Mucosa of rectum (tissue), 2 donors: ENCODE measurements around the gene ABCC4.

ENCODE experiments used
- H3K27ac ChIP-seq, 2 donors: one replicate each; pipeline ENCODE4 v1.7.0; 2013; ENCODE audit warnings: inconsistent platforms in 2 of 2, low read depth in 2 of 2, low read length in 2 of 2
- H3K27me3 ChIP-seq, 2 donors: one replicate each; pipeline ENCODE4 v1.7.0; 2013; ENCODE audit warnings: low read length in 2 of 2; ENCODE audit not compliant: control insufficient read depth in 2 of 2, insufficient read depth in 2 of 2
- H3K36me3 ChIP-seq, 2 donors: one replicate each; pipeline ENCODE4 v1.7.0; 2013; ENCODE audit warnings: low read length in 2 of 2; ENCODE audit not compliant: control insufficient read depth in 2 of 2, insufficient read depth in 2 of 2
- H3K4me1 ChIP-seq, 2 donors: one replicate each; pipeline ENCODE4 v1.7.0; 2013; ENCODE audit warnings: low read length in 2 of 2, mild to moderate bottlenecking in 1 of 2; ENCODE audit not compliant: control insufficient read depth in 2 of 2, insufficient read depth in 2 of 2
- H3K4me3 ChIP-seq, 2 donors: one replicate each; pipeline ENCODE4 v1.7.0; 2013; ENCODE audit warnings: low read length in 2 of 2
- H3K9ac ChIP-seq, 2 donors: one replicate each; pipeline ENCODE4 v1.7.0; 2013; ENCODE audit warnings: low read length in 2 of 2, low read depth in 1 of 2, mild to moderate bottlenecking in 1 of 2
- H3K9me3 ChIP-seq, 2 donors: one replicate each; pipeline ENCODE4 v1.7.0; 2013; ENCODE audit warnings: low read length in 2 of 2; ENCODE audit not compliant: control insufficient read depth in 2 of 2
- donor health status: healthy.
- donor health status: Normal muscosa, but diverticular disease.

Gene ABCC4

GRCh38 chr13:95133498-95133897 is 167.8 kb downstream of the ABCC4 start:
- Histone ChIP-seq H3K4me1 (no peaks in the 10 kb centered on the region), H3K27ac (no peak overlapping the region), H3K9me3 (no peaks in the 10 kb centered on the region), H3K4me3 (no peak overlapping the region), H3K9ac (no peak overlapping the region), H3K36me3 (no peaks in the 10 kb centered on the region), H3K27me3 (no peaks in the 10 kb centered on the region)

- Histone ChIP-seq H3K36me3 (no peaks in the 10 kb centered on the region), H3K9ac (no peak overlapping the region), H3K4me3 (no peak overlapping the region), H3K9me3 (no peaks in the 10 kb centered on the region), H3K27me3 (no peaks in the 10 kb centered on the region), H3K27ac (no peak overlapping the region), H3K4me1 (no peaks in the 10 kb centered on the region)
Observed at GRCh38 chr13:95129004-95129403, 172.2 kb downstream of the ABCC4 start.

- H3K27ac ChIP-seq, result no peak overlapping the region
- H3K27me3 ChIP-seq, result no peaks in the 10 kb centered on the region
- H3K4me1 ChIP-seq, result no peaks in the 10 kb centered on the region
- no peak overlapping the region for H3K4me3 ChIP-seq
- H3K9ac ChIP-seq, result no peak overlapping the region
- no peaks in the 10 kb centered on the region for H3K9me3 ChIP-seq
- no peaks in the 10 kb centered on the region for H3K36me3 ChIP-seq
Observed at GRCh38 chr13:95128045-95128643, 173.1 kb downstream of the ABCC4 start.

- no peaks in the 10 kb centered on the region for H3K9me3 ChIP-seq
- no peak overlapping the region for H3K9ac ChIP-seq
- no peak overlapping the region for H3K4me3 ChIP-seq
- no peaks in the 10 kb centered on the region for H3K27me3 ChIP-seq
- H3K36me3 ChIP-seq, result peaks cover 0 to 2% of the 10 kb centered on the region in 2 donors
- H3K4me1 ChIP-seq, result no peaks in the 10 kb centered on the region
- no peak overlapping the region for H3K27ac ChIP-seq
Observed at GRCh38 chr13:95124959-95125358, 176.3 kb downstream of the ABCC4 start.

GRCh38 chr13:95123726-95124125 is 177.5 kb downstream of the ABCC4 start:
- no peak overlapping the region for H3K9ac ChIP-seq
- no peaks in the 10 kb centered on the region for H3K27me3 ChIP-seq
- H3K9me3 ChIP-seq, result no peaks in the 10 kb centered on the region
- no peak overlapping the region for H3K27ac ChIP-seq
- peaks cover 0 to 2% of the 10 kb centered on the region in 2 donors for H3K36me3 ChIP-seq
- H3K4me3 ChIP-seq, result no peak overlapping the region
- H3K4me1 ChIP-seq, result no peaks in the 10 kb centered on the region

GRCh38 chr13:95122063-95122462 is 179.2 kb downstream of the ABCC4 start:
- no peak overlapping the region for H3K27ac ChIP-seq
- peaks cover 0 to 2% of the 10 kb centered on the region in 2 donors for H3K36me3 ChIP-seq
- H3K27me3 ChIP-seq, result no peaks in the 10 kb centered on the region
- no peaks in the 10 kb centered on the region for H3K4me1 ChIP-seq
- no peaks in the 10 kb centered on the region for H3K9me3 ChIP-seq
- no peak overlapping the region for H3K4me3 ChIP-seq
- no peak overlapping the region for H3K9ac ChIP-seq

GRCh38 chr13:95121516-95121915 is 179.7 kb downstream of the ABCC4 start:
- H3K4me3 ChIP-seq, result no peak overlapping the region
- no peaks in the 10 kb centered on the region for H3K4me1 ChIP-seq
- no peaks in the 10 kb centered on the region for H3K9me3 ChIP-seq
- H3K27me3 ChIP-seq, result no peaks in the 10 kb centered on the region
- no peak overlapping the region for H3K27ac ChIP-seq
- no peak overlapping the region for H3K9ac ChIP-seq
- peaks cover 0 to 2% of the 10 kb centered on the region in 2 donors for H3K36me3 ChIP-seq

- Histone ChIP-seq H3K4me1 (no peaks in the 10 kb centered on the region), H3K36me3 (peaks cover 0 to 2% of the 10 kb centered on the region in 2 donors), H3K9ac (no peak overlapping the region), H3K4me3 (no peak overlapping the region), H3K9me3 (no peaks in the 10 kb centered on the region), H3K27ac (no peak overlapping the region), H3K27me3 (no peaks in the 10 kb centered on the region)
Observed at GRCh38 chr13:95120650-95121049, 180.6 kb downstream of the ABCC4 start.

- no peaks in the 10 kb centered on the region for H3K9me3 ChIP-seq
- no peak overlapping the region for H3K27ac ChIP-seq
- no peaks in the 10 kb centered on the region for H3K27me3 ChIP-seq
- no peak overlapping the region for H3K4me3 ChIP-seq
- peaks cover 0 to 2% of the 10 kb centered on the region in 2 donors for H3K36me3 ChIP-seq
- no peak overlapping the region for H3K9ac ChIP-seq
- H3K4me1 ChIP-seq, result no peaks in the 10 kb centered on the region
Observed at GRCh38 chr13:95118541-95119324, 182.5 kb downstream of the ABCC4 start.

- H3K4me1 ChIP-seq, result no peaks in the 10 kb centered on the region
- H3K27ac ChIP-seq, result no peak overlapping the region
- no peaks in the 10 kb centered on the region for H3K27me3 ChIP-seq
- H3K9me3 ChIP-seq, result no peaks in the 10 kb centered on the region
- no peak overlapping the region for H3K9ac ChIP-seq
- H3K36me3 ChIP-seq, result peaks cover 0 to 2% of the 10 kb centered on the region in 2 donors
- H3K4me3 ChIP-seq, result no peak overlapping the region
Observed at GRCh38 chr13:95117092-95117491, 184.2 kb downstream of the ABCC4 start.
